DND-41 (cell line): ENCODE results near the gene HRH4.

ENCODE experiments used
- EZH2 ChIP-seq: IDR thresholded peaks from 3 replicates; pipeline ENCODE4 v1.6.1; 2012; ENCODE audit warnings: borderline replicate concordance, low read depth, mild to moderate bottlenecking, moderate library complexity, low read length, inconsistent platforms; ENCODE audit not compliant: severe bottlenecking
- TF ChIP-seq, protein P1 (sequence below): IDR thresholded peaks from 2 replicates; pipeline ENCODE4 v1.5.1; 2012; ENCODE audit warnings: borderline replicate concordance, low read length, moderate library complexity, mild to moderate bottlenecking; ENCODE audit not compliant: poor library complexity, severe bottlenecking; ENCODE audit errors: extremely low read depth

DNA sequence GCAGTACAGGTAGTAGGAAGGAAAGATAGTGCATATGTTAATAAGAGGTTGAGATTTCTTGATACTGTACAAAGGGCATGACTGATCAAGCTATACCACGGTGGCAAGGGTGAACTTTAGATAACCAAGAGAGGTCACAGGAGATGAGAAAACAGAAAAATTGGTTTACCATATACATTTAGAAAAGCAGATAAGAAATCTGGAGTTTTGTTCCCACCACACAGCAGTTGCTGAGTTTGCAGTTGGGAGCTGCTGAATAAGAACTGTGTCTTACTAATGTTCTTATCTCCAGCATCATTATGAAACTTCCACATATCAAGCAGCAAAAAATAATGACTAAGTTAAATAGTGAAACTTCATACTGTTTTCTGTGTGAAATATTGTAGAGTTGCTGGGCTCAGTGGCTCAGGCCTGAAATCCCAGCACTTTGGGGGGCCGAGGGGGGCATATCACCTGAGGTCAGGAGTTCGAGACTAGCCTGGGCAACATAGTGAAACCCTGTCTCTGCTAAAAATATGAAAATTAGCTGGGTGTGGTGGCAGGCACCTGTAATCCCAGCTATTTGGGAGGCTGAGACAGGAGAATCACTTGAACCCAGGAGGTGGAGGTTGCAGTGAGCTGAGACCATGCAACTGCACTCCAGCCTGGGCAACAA is 46.0 kb upstream of the HRH4 start:
- no peak for TF ChIP-seq EZH2
- TF ChIP-seq, protein P1, sequence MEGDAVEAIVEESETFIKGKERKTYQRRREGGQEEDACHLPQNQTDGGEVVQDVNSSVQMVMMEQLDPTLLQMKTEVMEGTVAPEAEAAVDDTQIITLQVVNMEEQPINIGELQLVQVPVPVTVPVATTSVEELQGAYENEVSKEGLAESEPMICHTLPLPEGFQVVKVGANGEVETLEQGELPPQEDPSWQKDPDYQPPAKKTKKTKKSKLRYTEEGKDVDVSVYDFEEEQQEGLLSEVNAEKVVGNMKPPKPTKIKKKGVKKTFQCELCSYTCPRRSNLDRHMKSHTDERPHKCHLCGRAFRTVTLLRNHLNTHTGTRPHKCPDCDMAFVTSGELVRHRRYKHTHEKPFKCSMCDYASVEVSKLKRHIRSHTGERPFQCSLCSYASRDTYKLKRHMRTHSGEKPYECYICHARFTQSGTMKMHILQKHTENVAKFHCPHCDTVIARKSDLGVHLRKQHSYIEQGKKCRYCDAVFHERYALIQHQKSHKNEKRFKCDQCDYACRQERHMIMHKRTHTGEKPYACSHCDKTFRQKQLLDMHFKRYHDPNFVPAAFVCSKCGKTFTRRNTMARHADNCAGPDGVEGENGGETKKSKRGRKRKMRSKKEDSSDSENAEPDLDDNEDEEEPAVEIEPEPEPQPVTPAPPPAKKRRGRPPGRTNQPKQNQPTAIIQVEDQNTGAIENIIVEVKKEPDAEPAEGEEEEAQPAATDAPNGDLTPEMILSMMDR: no peak
